HCT116 (cell line): ENCODE measurements around the gene DNM2. TPM values are rescaled to one million over a fixed set of nuclear protein-coding genes. Genes with fewer than 3 reads are reported as not detected.

ENCODE experiments used
- ATAC-seq: fragments of 200-7000 bp; cut with Tn5 transposase; 2 replicates; pipeline ENCODE4 v1.9.1; 2020; ENCODE audit warnings: mild to moderate bottlenecking, moderate library complexity
- BruUV-seq: library from RNA; stranded (reverse); fragments of 400-500 nt; replicated peaks from 2 replicates; lab custom pipeline; 2021; lab: Mats Ljungman, UMichigan
- CTCF ChIA-PET: fragments of 300-600 bp; sonication (Branson Sonifier 250); formaldehyde crosslinking; loops from one replicate; lab custom pipeline; 2021; ENCODE audit warnings: antibody characterized with exemption; lab: Charles Lee
- POLR2A ChIA-PET: fragments of 300-600, 350-600 bp; sonication (Branson Sonifier 250); formaldehyde crosslinking; loops from one replicate; lab custom pipeline; 2021; ENCODE audit warnings: antibody characterized with exemption; lab: Charles Lee
- RAD21 ChIA-PET, 2 experiments: fragments of 300-600 bp; sonication (Branson Sonifier 250); formaldehyde crosslinking; loops; one replicate each; lab custom pipeline; 2023; ENCODE audit warnings: low total read pairs in 2 of 2; ENCODE audit not compliant: uncharacterized antibody in 2 of 2, unreplicated experiment in 2 of 2, low non-redundant PET in 1 of 2; lab: Charles Lee
- DNase-seq: peaks from one replicate; pipeline ENCODE4 v3.0.0-alpha.2; 2010; ENCODE audit warnings: low read depth, low spot score
- H2AFZ ChIP-seq: fragments of 200-600 bp; shearing (Covaris generic), sonication (generic); 2 replicates; pipeline ENCODE4 v1.6.1; 2017; ENCODE audit warnings: low read depth, mixed run types, mixed read lengths, antibody characterized with exemption, low read length; ENCODE audit not compliant: poor library complexity, severe bottlenecking
- H3K27ac ChIP-seq: 2 replicates; pipeline ENCODE4 v1.5.1; 2012; ENCODE audit warnings: low read depth, low read length
- H3K27me3 ChIP-seq: fragments of 200-600 bp; sonication (generic); 2 replicates; pipeline ENCODE4 v1.6.1; 2016; ENCODE audit warnings: mixed run types, low read length, mixed read lengths; ENCODE audit not compliant: insufficient read depth
- H3K36me3 ChIP-seq, 2 experiments: fragments of 200-500 bp in 1 of 2; fragments of 200-600 bp in 1 of 2; sonication (Bioruptor generic) in 1 of 2; sonication (generic) in 1 of 2; 2 replicates each; pipeline versions ENCODE4 v1.5.1 to v1.6.1; 2014 to 2016; ENCODE audit warnings: low read length in 2 of 2, inconsistent platforms in 1 of 2, mixed read lengths in 1 of 2, mixed run types in 1 of 2; ENCODE audit not compliant: insufficient read depth in 2 of 2, control insufficient read depth in 1 of 2
- H3K4me1 ChIP-seq, 2 experiments: fragments of 200-600 bp in 1 of 2; sonication (generic) in 1 of 2; 2 replicates each; pipeline versions ENCODE4 v1.5.1 to v1.6.1; 2012 to 2017; ENCODE audit warnings: low read length in 2 of 2, inconsistent platforms in 1 of 2, mild to moderate bottlenecking in 1 of 2, mixed read lengths in 1 of 2, mixed run types in 1 of 2, moderate library complexity in 1 of 2; ENCODE audit not compliant: insufficient read depth in 2 of 2, control insufficient read depth in 1 of 2
- H3K4me2 ChIP-seq: fragments of 200-600 bp; sonication (generic); 2 replicates; pipeline ENCODE4 v1.6.1; 2017; ENCODE audit warnings: mixed run types, low read length, mixed read lengths
- H3K4me3 ChIP-seq, 2 experiments: fragments of 200-600 bp in 1 of 2; sonication (generic) in 1 of 2; replicated peaks in 1 of 2; 2 replicates each; pipeline ENCODE4 v1.5.1; 2011 to 2016; ENCODE audit warnings: low read length in 2 of 2, control low read depth in 1 of 2, low read depth in 1 of 2, mild to moderate bottlenecking in 1 of 2, mixed read lengths in 1 of 2, mixed run types in 1 of 2
- H3K79me2 ChIP-seq: fragments of 200-600 bp; sonication (generic); 2 replicates; pipeline ENCODE4 v1.6.1; 2017; ENCODE audit warnings: mild to moderate bottlenecking, mixed run types, low read length, moderate library complexity, mixed read lengths; ENCODE audit not compliant: insufficient read depth
- H3K9ac ChIP-seq: fragments of 200-600 bp; sonication (generic); 2 replicates; pipeline ENCODE4 v1.6.1; 2016; ENCODE audit warnings: low read length, mixed read lengths
- H3K9me2 ChIP-seq: fragments of 200-600 bp; sonication (generic), shearing (Covaris generic); 2 replicates; pipeline ENCODE4 v1.6.1; 2017; ENCODE audit warnings: mixed run types, mild to moderate bottlenecking, moderate library complexity; ENCODE audit not compliant: insufficient read depth
- H3K9me3 ChIP-seq, 2 experiments: fragments of 200-500 bp in 1 of 2; fragments of 200-600 bp in 1 of 2; sonication (Bioruptor generic) in 1 of 2; sonication (generic) in 1 of 2; 2 replicates each; pipeline ENCODE4 v1.6.1; 2014 to 2017; ENCODE audit warnings: low read length in 2 of 2, mixed read lengths in 2 of 2, inconsistent platforms in 1 of 2, low read depth in 1 of 2, mild to moderate bottlenecking in 1 of 2, mixed run types in 1 of 2, moderate library complexity in 1 of 2; ENCODE audit not compliant: control insufficient read depth in 1 of 2, insufficient read depth in 1 of 2
- H4K20me1 ChIP-seq: fragments of 200-600 bp; sonication (generic), shearing (Covaris generic); 2 replicates; pipeline ENCODE4 v1.6.1; 2017; ENCODE audit warnings: mixed run types, mild to moderate bottlenecking, moderate library complexity; ENCODE audit not compliant: insufficient read depth
- CBX3 ChIP-seq: IDR thresholded peaks from 2 replicates; pipeline ENCODE4 v1.6.1; 2012; ENCODE audit warnings: low read depth
- ELF1 ChIP-seq: IDR thresholded peaks from 2 replicates; pipeline ENCODE4 v1.6.1; 2012; ENCODE audit warnings: low read depth, borderline replicate concordance
- EZH2 ChIP-seq: fragments of 200-600 bp; sonication (generic); IDR thresholded peaks from 2 replicates; pipeline ENCODE4 v1.6.1; 2017; ENCODE audit warnings: antibody characterized with exemption, mixed run types
- EZH2phosphoT487 ChIP-seq: fragments of 200-600 bp; IDR thresholded peaks from 2 replicates; pipeline ENCODE4 v1.6.1; 2018; ENCODE audit warnings: antibody characterized with exemption, borderline replicate concordance
- POLR2A ChIP-seq: IDR thresholded peaks from 2 replicates; pipeline ENCODE4 v1.7.0; 2011; ENCODE audit warnings: borderline replicate concordance; ENCODE audit not compliant: insufficient read depth, insufficient read length; ENCODE audit errors: extremely low read depth
- RAD21 ChIP-seq: IDR thresholded peaks from 2 replicates; pipeline ENCODE4 v1.6.1; 2012; ENCODE audit warnings: low read depth, mild to moderate bottlenecking
- SIN3A ChIP-seq: IDR thresholded peaks from 2 replicates; pipeline ENCODE4 v1.6.1; 2012; ENCODE audit warnings: low read depth
- SP1 ChIP-seq: IDR thresholded peaks from 2 replicates; pipeline ENCODE4 v1.6.1; 2012; ENCODE audit warnings: low read depth
- SRF ChIP-seq: IDR thresholded peaks from 2 replicates; pipeline ENCODE4 v1.6.1; 2012; ENCODE audit warnings: low read depth
- YY1 ChIP-seq: IDR thresholded peaks from 2 replicates; pipeline ENCODE4 v1.6.1; 2011; ENCODE audit warnings: low read length, low read depth, moderate library complexity, mild to moderate bottlenecking; ENCODE audit not compliant: insufficient replicate concordance; ENCODE audit errors: extremely low read depth
- ZFX ChIP-seq: fragments of 450-650 bp; IDR thresholded peaks from 2 replicates; pipeline ENCODE4 v1.6.1; 2017
- ZNF274 ChIP-seq: fragments of 200-500 bp; sonication (Bioruptor generic); IDR thresholded peaks from 2 replicates; pipeline ENCODE4 v1.6.1; 2014; ENCODE audit warnings: mild to moderate bottlenecking, low read depth, low read length, inconsistent platforms
- intact Hi-C: fragments of 100-400 bp; cut with micrococcal nuclease; formaldehyde crosslinking; loops from 2 replicates; pipeline ENCODE4 v1.10.0; 2022
- total RNA-seq: library from RNA; stranded (reverse); gene quantifications from one replicate; pipeline ENCODE4 v1.2.1, GENCODE V29; 2021; ENCODE audit not compliant: unreplicated experiment
- TF ChIP-seq, protein P1 (sequence below): IDR thresholded peaks from 2 replicates; pipeline ENCODE4 v1.6.1; 2012; ENCODE audit warnings: low read depth
- TF ChIP-seq, protein P2 (sequence below): IDR thresholded peaks from 2 replicates; pipeline ENCODE4 v1.6.1; 2012
- TF ChIP-seq, protein P3 (sequence below), 3 experiments: fragments of 200-600 bp in 1 of 3; sonication (generic) in 1 of 3; IDR thresholded peaks in 2 of 3; conservative IDR thresholded peaks in 1 of 3; 2 replicates each; pipeline ENCODE4 v1.5.1; 2012 to 2017; ENCODE audit warnings: low read depth in 2 of 3, low read length in 2 of 3, antibody characterized with exemption in 1 of 3, borderline replicate concordance in 1 of 3, control low read depth in 1 of 3, mild to moderate bottlenecking in 1 of 3, mixed read lengths in 1 of 3, mixed run types in 1 of 3, moderate library complexity in 1 of 3; ENCODE audit not compliant: insufficient read depth in 1 of 3
- TF ChIP-seq, protein P4 (sequence below): IDR thresholded peaks from 2 replicates; pipeline ENCODE4 v1.6.1; 2012

Gene DNM2
- total RNA-seq, 1 experiment from 2014 or later = 183 TPM

DNA sequence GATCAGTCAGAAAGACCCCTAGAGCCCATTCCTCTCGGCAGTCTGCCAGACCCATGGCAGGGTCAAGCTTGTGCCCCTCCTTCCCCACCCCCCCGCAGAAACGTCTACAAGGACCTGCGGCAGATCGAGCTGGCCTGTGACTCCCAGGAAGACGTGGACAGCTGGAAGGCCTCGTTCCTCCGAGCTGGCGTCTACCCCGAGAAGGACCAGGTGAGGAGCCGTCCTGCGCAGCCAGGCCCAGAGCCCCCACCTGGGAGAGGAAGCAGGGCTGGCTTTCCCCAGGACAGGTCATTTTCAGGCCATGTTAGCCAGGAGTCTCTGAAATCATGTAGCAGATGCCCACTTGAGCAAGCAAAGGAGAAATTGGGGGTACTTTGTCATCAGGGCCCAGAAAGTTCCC lies 105.8 kb downstream of the DNM2 start (continued):
- TF ChIP-seq, protein P1, sequence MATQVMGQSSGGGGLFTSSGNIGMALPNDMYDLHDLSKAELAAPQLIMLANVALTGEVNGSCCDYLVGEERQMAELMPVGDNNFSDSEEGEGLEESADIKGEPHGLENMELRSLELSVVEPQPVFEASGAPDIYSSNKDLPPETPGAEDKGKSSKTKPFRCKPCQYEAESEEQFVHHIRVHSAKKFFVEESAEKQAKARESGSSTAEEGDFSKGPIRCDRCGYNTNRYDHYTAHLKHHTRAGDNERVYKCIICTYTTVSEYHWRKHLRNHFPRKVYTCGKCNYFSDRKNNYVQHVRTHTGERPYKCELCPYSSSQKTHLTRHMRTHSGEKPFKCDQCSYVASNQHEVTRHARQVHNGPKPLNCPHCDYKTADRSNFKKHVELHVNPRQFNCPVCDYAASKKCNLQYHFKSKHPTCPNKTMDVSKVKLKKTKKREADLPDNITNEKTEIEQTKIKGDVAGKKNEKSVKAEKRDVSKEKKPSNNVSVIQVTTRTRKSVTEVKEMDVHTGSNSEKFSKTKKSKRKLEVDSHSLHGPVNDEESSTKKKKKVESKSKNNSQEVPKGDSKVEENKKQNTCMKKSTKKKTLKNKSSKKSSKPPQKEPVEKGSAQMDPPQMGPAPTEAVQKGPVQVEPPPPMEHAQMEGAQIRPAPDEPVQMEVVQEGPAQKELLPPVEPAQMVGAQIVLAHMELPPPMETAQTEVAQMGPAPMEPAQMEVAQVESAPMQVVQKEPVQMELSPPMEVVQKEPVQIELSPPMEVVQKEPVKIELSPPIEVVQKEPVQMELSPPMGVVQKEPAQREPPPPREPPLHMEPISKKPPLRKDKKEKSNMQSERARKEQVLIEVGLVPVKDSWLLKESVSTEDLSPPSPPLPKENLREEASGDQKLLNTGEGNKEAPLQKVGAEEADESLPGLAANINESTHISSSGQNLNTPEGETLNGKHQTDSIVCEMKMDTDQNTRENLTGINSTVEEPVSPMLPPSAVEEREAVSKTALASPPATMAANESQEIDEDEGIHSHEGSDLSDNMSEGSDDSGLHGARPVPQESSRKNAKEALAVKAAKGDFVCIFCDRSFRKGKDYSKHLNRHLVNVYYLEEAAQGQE = no peak
- TF ChIP-seq ELF1 (no peak), POLR2A (no peak)
- TF ChIP-seq, all 23 proteins: peak for 0

DNA sequence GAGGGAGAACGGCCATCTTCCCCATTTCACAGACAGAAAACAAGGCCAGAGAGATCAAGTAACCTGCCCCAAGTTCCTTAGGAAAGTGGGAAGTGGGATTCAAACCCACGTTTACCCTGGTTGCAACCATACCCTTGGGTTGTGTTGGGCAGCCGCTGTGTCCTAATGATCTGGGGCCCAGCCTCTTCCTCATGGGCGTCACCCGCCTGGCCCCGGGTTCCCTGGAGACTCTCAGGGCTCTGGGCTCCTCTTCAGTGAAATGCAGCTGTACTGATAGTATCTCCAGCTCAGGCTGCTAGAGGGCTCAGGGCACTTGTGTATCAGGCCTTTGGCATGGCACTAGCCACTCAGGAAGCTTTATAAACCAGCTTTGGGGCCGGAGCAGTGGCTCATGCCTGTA lies 108.4 kb downstream of the DNM2 start:
- no peak overlapping the region for H3K9ac ChIP-seq
- no peaks in the 10 kb centered on the region for H3K27me3 ChIP-seq
- DNase-seq = no peak
- intact Hi-C loops = no loop called here
- POLR2A ChIA-PET = no interaction called here
- H2AFZ ChIP-seq = no peak overlapping the region
- BruUV-seq = no TSS peak
- H3K4me3 ChIP-seq = no peak overlapping the region
- peaks cover 14 to 29% of the 10 kb centered on the region in 2 experiments for H3K36me3 ChIP-seq
- no peaks in the 10 kb centered on the region for H3K4me1 ChIP-seq
- H3K4me2 ChIP-seq = no peak overlapping the region
- no peaks in the 10 kb centered on the region for H3K79me2 ChIP-seq
- CTCF ChIA-PET = interaction anchor here (1.0 kb wide), 1 partner anchor 10 kb away, joined by 3 read pairs; the partner anchor contains the start of gene TMED1
- no peaks in the 10 kb centered on the region for H4K20me1 ChIP-seq
- H3K9me2 ChIP-seq = no peaks in the 10 kb centered on the region
- ATAC-seq = no peak
- no peak for TF ChIP-seq YY1
- TF ChIP-seq EZH2 = no peak
- TF ChIP-seq ZNF274 = no peak
- TF ChIP-seq, protein P2, sequence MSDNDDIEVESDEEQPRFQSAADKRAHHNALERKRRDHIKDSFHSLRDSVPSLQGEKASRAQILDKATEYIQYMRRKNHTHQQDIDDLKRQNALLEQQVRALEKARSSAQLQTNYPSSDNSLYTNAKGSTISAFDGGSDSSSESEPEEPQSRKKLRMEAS = no peak
- TF ChIP-seq EZH2phosphoT487 = no peak
- TF ChIP-seq, protein P3, sequence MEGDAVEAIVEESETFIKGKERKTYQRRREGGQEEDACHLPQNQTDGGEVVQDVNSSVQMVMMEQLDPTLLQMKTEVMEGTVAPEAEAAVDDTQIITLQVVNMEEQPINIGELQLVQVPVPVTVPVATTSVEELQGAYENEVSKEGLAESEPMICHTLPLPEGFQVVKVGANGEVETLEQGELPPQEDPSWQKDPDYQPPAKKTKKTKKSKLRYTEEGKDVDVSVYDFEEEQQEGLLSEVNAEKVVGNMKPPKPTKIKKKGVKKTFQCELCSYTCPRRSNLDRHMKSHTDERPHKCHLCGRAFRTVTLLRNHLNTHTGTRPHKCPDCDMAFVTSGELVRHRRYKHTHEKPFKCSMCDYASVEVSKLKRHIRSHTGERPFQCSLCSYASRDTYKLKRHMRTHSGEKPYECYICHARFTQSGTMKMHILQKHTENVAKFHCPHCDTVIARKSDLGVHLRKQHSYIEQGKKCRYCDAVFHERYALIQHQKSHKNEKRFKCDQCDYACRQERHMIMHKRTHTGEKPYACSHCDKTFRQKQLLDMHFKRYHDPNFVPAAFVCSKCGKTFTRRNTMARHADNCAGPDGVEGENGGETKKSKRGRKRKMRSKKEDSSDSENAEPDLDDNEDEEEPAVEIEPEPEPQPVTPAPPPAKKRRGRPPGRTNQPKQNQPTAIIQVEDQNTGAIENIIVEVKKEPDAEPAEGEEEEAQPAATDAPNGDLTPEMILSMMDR (IDR thresholded peaks at IDR 0.05 in 2 of 3, conservative IDR thresholded peaks at IDR 0.05 in 1 of 3; ENCODE audit: borderline replicate concordance in 1 of 3, insufficient read depth in 1 of 3, low read depth in 2 of 3, low read length in 2 of 3) = no peak
- TF ChIP-seq, protein P4, sequence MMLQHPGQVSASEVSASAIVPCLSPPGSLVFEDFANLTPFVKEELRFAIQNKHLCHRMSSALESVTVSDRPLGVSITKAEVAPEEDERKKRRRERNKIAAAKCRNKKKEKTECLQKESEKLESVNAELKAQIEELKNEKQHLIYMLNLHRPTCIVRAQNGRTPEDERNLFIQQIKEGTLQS = no peak
- TF ChIP-seq, protein P1 = no peak
- no peak for TF ChIP-seq SRF
- no peak for TF ChIP-seq ELF1
- TF ChIP-seq SP1 = no peak
- no peak for TF ChIP-seq POLR2A
- no peak for TF ChIP-seq ZFX
- TF ChIP-seq RAD21 = no peak
- no peak for TF ChIP-seq CBX3
- TF ChIP-seq SIN3A = no peak
- RAD21 ChIA-PET = no interaction called here
- H3K27ac ChIP-seq = no peak overlapping the region
- no peaks in the 10 kb centered on the region for H3K9me3 ChIP-seq
